GM19324 (cell line): Measurements from ENCODE around the gene DCAF5.
A peak's percentile ranks its signal among the peaks of the same experiment; 100 is the strongest.
"Not testable (repeated sequence)": the region's sequence is repeated elsewhere in the genome, so short reads cannot be mapped to it uniquely, and the experiment has no call there.

Experiments
- ATAC-seq: cut with Tn5 transposase; IDR thresholded peaks from one replicate; pipeline ENCODE4 v1.9.1; 2021; ENCODE audit warnings: mild to moderate bottlenecking, moderate library complexity; ENCODE audit not compliant: unreplicated experiment, low FRiP score

Gene DCAF5

GRCh38 chr14:69152902-69153151 lies at the start of gene DCAF5:
Gene DCAF5, minus strand, starts transcription at chr14:69153119. Its CDS starts 141 bp downstream, at chr14:69152978.
- ATAC-seq, result no peak

GRCh38 chr14:69199786-69200185 lies 46.9 kb upstream of the DCAF5 start:
- ATAC-seq, result no peak

- no peak for ATAC-seq
Observed at GRCh38 chr14:69193721-69194120, 40.8 kb upstream of the DCAF5 start.

GRCh38 chr14:69191340-69192111 lies 38.6 kb upstream of the DCAF5 start, which contains the start of gene EXD2:
Gene EXD2, plus strand, starts transcription at chr14:69191498. Its CDS starts 17,973 bp downstream, at chr14:69209471.
- peak; percentile 74 for ATAC-seq

GRCh38 chr14:69190191-69190590 lies 37.3 kb upstream of the DCAF5 start:
- no peak for ATAC-seq

GRCh38 chr14:69183735-69184134 lies 30.8 kb upstream of the DCAF5 start:
- no peak for ATAC-seq

- ATAC-seq, result not testable (repeated sequence)
Observed at GRCh38 chr14:69182580-69182979, 29.7 kb upstream of the DCAF5 start.

GRCh38 chr14:69181491-69181890 lies 28.6 kb upstream of the DCAF5 start:
- no peak for ATAC-seq

GRCh38 chr14:69175130-69175529 lies 22.2 kb upstream of the DCAF5 start:
- ATAC-seq, result no peak

GRCh38 chr14:69171569-69171968 lies 18.6 kb upstream of the DCAF5 start:
- no peak for ATAC-seq

- no peak for ATAC-seq
Observed at GRCh38 chr14:69170839-69171238, 17.9 kb upstream of the DCAF5 start.

- not testable (repeated sequence) for ATAC-seq
Observed at GRCh38 chr14:69165787-69166186, 12.9 kb upstream of the DCAF5 start.

- no peak for ATAC-seq
Observed at GRCh38 chr14:69161590-69161989, 8.7 kb upstream of the DCAF5 start.

- ATAC-seq, result no peak
Observed at GRCh38 chr14:69156224-69156623, 3.3 kb upstream of the DCAF5 start.

- ATAC-seq, result no peak
Observed at GRCh38 chr14:69154779-69155178, 1.9 kb upstream of the DCAF5 start.

GRCh38 chr14:69153873-69154270 lies 953 bp upstream of the DCAF5 start:
- no peak for ATAC-seq

GRCh38 chr14:69153152-69153872 lies 393 bp upstream of the DCAF5 start:
- ATAC-seq, result peak; percentile 89

GRCh38 chr14:69152181-69152901 lies 578 bp downstream of the DCAF5 start:
- ATAC-seq, result peak; percentile 2

- ATAC-seq, result peak; percentile 35
Observed at GRCh38 chr14:69151458-69152180, 1.3 kb downstream of the DCAF5 start.

- no peak for ATAC-seq
Observed at GRCh38 chr14:69149461-69150244, 3.3 kb downstream of the DCAF5 start.
